HL-60 (cell line): Measurements from ENCODE around the gene APOO.

Source experiments
- DNase-seq, 2 experiments: peaks; one replicate each; pipeline ENCODE4 v3.0.0-alpha.2; 2010 to 2020; ENCODE audit warnings: low read depth in 1 of 2, low spot score in 1 of 2
- H3K27ac ChIP-seq: fragments of 250-450 bp; sonication (Bioruptor Pico); replicated peaks from 2 replicates; pipeline ENCODE4 v1.5.1; 2020; ENCODE audit warnings: mild to moderate bottlenecking, moderate library complexity
- H3K27me3 ChIP-seq: fragments of 250-450 bp; sonication (Bioruptor Pico); 2 replicates; pipeline ENCODE4 v1.5.1; 2021; ENCODE audit warnings: mild to moderate bottlenecking, moderate library complexity; ENCODE audit not compliant: insufficient read depth, poor library complexity, severe bottlenecking
- H3K4me3 ChIP-seq: replicated peaks from 2 replicates; pipeline ENCODE4 v1.5.1; 2011; ENCODE audit warnings: mild to moderate bottlenecking, control low read depth, low read length; ENCODE audit not compliant: insufficient read depth
- CTCF ChIP-seq: IDR thresholded peaks from one replicate; pipeline ENCODE4 v1.5.1; 2011; ENCODE audit warnings: low read length, control low read depth, inconsistent platforms; ENCODE audit not compliant: insufficient read depth
- GABPA ChIP-seq: IDR thresholded peaks from 2 replicates; pipeline ENCODE4 v1.6.1; 2012; ENCODE audit warnings: low read depth
- POLR2AphosphoS5 ChIP-seq: IDR thresholded peaks from 2 replicates; pipeline ENCODE4 v1.6.1; 2012; ENCODE audit warnings: low read depth
- SPI1 ChIP-seq: IDR thresholded peaks from 2 replicates; pipeline ENCODE4 v1.6.1; 2012; ENCODE audit warnings: low read depth, mild to moderate bottlenecking, borderline replicate concordance
- TF ChIP-seq, protein P1 (sequence below): IDR thresholded peaks from 2 replicates; pipeline ENCODE4 v1.6.1; 2012; ENCODE audit warnings: low read depth; ENCODE audit not compliant: insufficient replicate concordance

APOO gene

GRCh38 chrX:23919706-23920320 is 12.1 kb upstream of the APOO start:
- Histone ChIP-seq H3K4me3 (no peak overlapping the region), H3K27ac (no peak overlapping the region), H3K27me3 (no peaks in the 10 kb centered on the region)
- TF ChIP-seq SPI1, result no peak
- TF ChIP-seq CTCF, result no peak
- TF ChIP-seq, protein P1, sequence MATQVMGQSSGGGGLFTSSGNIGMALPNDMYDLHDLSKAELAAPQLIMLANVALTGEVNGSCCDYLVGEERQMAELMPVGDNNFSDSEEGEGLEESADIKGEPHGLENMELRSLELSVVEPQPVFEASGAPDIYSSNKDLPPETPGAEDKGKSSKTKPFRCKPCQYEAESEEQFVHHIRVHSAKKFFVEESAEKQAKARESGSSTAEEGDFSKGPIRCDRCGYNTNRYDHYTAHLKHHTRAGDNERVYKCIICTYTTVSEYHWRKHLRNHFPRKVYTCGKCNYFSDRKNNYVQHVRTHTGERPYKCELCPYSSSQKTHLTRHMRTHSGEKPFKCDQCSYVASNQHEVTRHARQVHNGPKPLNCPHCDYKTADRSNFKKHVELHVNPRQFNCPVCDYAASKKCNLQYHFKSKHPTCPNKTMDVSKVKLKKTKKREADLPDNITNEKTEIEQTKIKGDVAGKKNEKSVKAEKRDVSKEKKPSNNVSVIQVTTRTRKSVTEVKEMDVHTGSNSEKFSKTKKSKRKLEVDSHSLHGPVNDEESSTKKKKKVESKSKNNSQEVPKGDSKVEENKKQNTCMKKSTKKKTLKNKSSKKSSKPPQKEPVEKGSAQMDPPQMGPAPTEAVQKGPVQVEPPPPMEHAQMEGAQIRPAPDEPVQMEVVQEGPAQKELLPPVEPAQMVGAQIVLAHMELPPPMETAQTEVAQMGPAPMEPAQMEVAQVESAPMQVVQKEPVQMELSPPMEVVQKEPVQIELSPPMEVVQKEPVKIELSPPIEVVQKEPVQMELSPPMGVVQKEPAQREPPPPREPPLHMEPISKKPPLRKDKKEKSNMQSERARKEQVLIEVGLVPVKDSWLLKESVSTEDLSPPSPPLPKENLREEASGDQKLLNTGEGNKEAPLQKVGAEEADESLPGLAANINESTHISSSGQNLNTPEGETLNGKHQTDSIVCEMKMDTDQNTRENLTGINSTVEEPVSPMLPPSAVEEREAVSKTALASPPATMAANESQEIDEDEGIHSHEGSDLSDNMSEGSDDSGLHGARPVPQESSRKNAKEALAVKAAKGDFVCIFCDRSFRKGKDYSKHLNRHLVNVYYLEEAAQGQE, result no peak
- no peak for TF ChIP-seq GABPA
- TF ChIP-seq POLR2AphosphoS5, result no peak
- DNase-seq, result no peak

DNA sequence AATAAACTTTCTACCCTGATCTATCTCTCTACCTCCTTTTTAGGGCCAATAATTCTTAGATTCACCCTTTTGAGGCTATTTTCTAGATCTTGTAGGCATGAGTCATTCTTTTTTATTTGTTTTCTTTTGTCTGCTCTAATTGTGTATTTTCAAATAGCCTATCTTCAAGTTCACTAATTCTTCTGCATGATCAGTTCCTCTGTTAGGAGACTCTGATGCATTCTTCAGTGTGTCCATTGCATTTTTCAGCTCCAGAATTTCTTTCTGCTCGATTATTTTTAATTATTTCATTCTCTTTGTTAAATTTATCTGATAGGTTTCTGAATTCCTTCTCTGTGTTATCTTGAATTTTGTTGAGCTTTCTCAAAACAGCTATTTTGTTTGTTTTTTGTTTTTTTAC is 11.4 kb upstream of the APOO start:
- no peaks in the 10 kb centered on the region for H3K27me3 ChIP-seq
- no peak for TF ChIP-seq POLR2AphosphoS5
- TF ChIP-seq CTCF, result no peak
- no peak for TF ChIP-seq SPI1
- no peak for TF ChIP-seq GABPA
- DNase-seq, result no peak
- no peak overlapping the region for H3K4me3 ChIP-seq
- no peak overlapping the region for H3K27ac ChIP-seq

GRCh38 chrX:23911126-23911835 is 3.5 kb upstream of the APOO start:
- TF ChIP-seq, protein P1, result no peak
- no peak for TF ChIP-seq POLR2AphosphoS5
- TF ChIP-seq GABPA, result no peak
- TF ChIP-seq SPI1, result no peak
- TF ChIP-seq CTCF, result no peak
- Histone ChIP-seq H3K27ac (0 out of 2 replicates have a peak overlapping the region, but pooled peaks have one; percentile 13), H3K27me3 (no peaks in the 10 kb centered on the region), H3K4me3 (no peak overlapping the region)
- DNase-seq, result peak in 1 of 2 experiments; percentile 14
